KOPT-K1 (cell line): ENCODE results near the gene VWCE.

Experiments used
- H3K27ac ChIP-seq: fragments of 200-600 bp; sonication (generic); 2 replicates; pipeline ENCODE4 v1.5.1; 2016; ENCODE audit warnings: antibody characterized with exemption, mild to moderate bottlenecking, low read depth, low read length; ENCODE audit not compliant: poor library complexity, severe bottlenecking
- H3K36me3 ChIP-seq: fragments of 200-600 bp; sonication (generic); 2 replicates; pipeline ENCODE4 v1.5.1; 2017; ENCODE audit warnings: antibody characterized with exemption, mild to moderate bottlenecking, low read length, moderate library complexity; ENCODE audit not compliant: insufficient read depth
- H3K9me3 ChIP-seq: fragments of 200-600 bp; sonication (generic); 2 replicates; pipeline ENCODE4 v1.5.1; 2017; ENCODE audit warnings: antibody characterized with exemption, low read length, mild to moderate bottlenecking; ENCODE audit not compliant: insufficient read depth, poor library complexity, severe bottlenecking

The VWCE gene

DNA sequence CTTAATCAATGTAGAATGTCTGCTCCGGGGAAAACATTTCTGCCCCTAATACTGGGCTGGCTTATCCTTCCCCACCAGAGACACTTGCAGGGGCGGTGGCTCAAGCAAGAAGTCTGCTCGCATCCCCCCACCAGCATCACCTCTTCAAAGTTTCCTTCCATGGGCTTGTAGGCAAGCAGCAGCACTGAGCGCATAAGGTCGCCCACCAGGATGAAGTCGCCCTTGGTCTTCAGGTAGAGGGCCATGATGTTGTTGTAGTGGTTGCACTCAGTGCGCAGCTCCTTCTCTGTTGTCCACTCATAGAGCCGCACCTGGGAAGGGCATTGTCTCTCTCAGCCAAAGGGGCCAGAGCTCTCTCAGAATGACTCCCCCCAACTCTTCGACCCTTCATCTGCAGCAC, 8.6 kb upstream of the VWCE start:
- Histone ChIP-seq H3K27ac (no peak overlapping the region), H3K9me3 (no peaks in the 10 kb centered on the region), H3K36me3 (peaks cover 100% of the 10 kb centered on the region)

DNA sequence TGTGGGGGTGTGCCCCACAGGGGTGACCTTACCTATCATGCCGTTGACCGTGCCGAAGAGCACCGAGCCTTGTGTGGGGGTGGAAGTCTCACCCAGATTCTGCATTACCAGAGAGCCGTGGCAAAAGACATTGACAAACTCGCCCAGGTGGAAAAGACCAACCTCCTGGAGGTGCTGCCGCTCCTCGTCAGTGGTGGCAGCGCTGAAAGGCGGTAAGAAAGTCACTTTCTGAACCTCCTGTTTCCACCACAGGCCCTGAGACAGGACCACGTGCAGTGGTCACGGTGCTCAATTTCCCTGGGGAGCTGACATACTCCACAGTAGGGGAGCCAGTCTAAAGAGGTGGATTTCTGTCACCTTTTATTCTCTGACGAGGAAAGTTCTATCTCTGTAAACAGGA, 7.4 kb upstream of the VWCE start:
- Histone ChIP-seq H3K27ac (no peak overlapping the region), H3K36me3 (peaks cover 100% of the 10 kb centered on the region)

DNA sequence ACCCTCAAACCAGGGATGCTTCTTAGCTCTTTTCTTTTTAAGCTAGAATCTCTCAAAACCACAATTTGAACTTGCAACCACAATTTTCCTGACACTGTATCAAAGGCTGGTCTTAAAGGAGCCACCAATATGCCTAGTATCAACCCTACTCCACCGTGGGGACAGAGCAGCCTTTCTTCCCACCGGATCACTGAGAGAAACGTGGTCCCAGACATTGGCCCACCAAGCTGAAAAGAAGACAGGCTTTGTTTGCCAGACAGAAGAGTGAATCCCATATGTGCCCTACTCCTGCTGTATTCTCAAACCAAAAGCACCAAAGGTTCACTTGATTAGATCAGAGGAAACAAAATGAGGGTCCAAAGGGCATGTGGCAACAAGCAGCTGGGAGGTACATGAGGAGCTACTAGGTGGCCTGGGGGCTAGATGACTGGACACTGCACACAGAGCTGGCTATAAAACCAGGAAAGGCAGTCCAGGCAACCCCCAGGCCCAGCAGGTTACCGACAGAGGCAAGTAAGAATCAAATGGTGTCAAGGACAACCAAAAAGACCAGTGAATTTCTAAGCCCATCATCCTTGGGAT, 3.6 kb upstream of the VWCE start:
- Histone ChIP-seq H3K27ac (no peak overlapping the region), H3K36me3 (peaks cover 67% of the 10 kb centered on the region)

More for the DNA sequence above, 7.4 kb upstream of the VWCE start:
- H3K9me3 ChIP-seq, result no peaks in the 10 kb centered on the region

GRCh38 chr11:61297746-61298145, 2.6 kb upstream of the VWCE start:
- Histone ChIP-seq H3K9me3 (no peaks in the 10 kb centered on the region), H3K27ac (no peak overlapping the region), H3K36me3 (peaks cover 57% of the 10 kb centered on the region)

More for the DNA sequence above, 3.6 kb upstream of the VWCE start:
- no peaks in the 10 kb centered on the region for H3K9me3 ChIP-seq

DNA sequence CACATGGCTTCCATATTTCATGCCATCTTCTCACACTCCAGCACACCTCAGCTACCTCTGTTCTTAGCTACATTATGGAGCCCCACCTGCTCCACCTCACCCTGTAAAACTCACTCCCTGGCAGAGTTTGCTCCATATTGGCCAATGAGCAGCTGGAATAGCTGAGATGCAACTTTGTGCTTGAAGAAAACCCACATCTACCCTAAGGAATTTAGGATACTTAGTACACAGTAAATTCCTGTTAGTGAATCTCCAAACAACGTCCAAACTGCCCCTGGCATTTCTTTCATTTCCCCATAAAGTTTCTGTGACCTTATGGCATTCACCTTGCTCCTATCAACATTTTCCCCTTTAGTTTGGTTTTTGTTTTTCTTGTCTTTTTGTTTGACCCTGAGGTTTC, 2.2 kb upstream of the VWCE start:
- no peak overlapping the region for H3K27ac ChIP-seq
- H3K9me3 ChIP-seq, result no peaks in the 10 kb centered on the region
- H3K36me3 ChIP-seq, result peaks cover 53% of the 10 kb centered on the region

DNA sequence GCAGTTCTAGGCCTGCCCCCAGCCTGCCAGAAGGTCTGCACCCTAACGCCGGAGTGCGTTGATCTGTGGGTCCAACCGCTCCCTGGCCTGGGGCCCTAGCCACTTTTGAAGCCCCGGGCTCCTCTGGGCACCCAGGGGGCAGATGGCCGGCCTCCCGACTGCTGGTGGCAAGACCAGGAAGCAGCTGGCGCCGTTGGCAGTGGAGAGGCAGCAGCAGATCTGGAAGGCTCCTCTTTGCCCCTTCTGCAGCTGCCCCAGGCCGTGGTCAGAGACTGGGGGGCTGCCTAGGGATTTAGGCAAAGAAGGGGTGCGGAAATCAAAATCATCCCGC, 445 bp upstream of the VWCE start:
- no peaks in the 10 kb centered on the region for H3K9me3 ChIP-seq
- peak overlapping the region; percentile 50 for H3K27ac ChIP-seq
- peaks cover 35% of the 10 kb centered on the region for H3K36me3 ChIP-seq

DNA sequence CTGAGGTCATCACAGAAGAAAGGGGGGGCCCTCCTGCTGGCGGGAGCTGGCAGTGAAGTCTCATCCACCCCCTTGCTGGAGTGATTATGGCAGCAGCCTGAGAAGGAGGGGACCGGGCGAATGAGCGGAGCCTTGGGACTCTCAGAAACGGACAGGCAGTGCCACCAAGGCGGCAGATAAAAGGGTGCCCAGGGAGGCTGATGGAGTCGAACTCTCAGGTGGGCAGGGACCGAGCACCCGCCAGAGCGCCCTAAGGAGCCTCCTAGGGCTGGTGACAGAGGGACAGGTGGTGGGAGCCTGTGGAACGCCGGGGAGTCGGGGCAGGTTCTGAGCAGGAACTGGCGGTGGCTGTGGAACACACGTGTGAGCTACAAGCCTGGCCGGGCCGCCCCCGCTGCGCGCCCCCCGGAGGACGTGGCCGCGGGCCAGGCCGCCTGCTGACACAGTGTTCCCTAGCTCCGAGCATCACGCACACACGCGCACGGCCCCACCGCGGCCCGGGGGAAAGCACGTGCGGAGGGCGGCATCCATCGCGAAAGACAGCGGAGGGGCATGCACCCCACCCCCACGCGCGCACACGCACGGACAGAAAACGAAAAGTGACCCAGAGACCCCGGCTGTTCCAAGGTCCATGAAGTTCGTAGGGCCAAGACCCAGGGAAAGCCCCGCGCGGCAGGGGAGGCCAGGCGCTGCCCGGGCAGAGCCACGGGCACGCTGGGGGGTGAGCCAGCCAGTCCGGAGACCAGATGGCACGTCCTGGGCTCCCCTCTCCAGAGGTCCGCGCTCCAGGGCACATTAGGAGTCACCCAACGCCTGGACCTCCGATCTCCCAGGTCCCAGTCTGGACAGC, 1.0 kb downstream of the VWCE start:
- no peaks in the 10 kb centered on the region for H3K9me3 ChIP-seq
- H3K27ac ChIP-seq, result peak overlapping the region; percentile 50
- peaks cover 20% of the 10 kb centered on the region for H3K36me3 ChIP-seq

DNA sequence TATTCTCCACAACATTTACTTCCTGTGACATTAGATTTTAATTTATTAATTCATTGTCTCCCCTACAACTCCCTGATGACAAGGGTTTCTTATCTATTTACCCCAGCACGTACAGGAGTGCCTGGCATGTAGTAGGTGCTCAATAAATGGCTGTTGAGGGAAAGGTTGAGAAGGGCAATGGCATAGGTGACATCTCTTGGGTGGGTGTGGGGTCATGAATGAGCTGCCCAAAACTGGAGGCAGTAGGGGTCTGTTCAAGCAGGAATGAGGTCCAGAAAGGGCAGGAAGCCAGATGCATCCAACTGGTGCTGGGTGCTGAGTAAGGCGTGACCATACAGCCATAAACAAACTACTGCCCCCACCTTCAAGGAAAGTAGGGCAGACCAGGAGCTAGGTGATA, 2.8 kb downstream of the VWCE start:
- Histone ChIP-seq H3K27ac (no peak overlapping the region), H3K9me3 (no peaks in the 10 kb centered on the region), H3K36me3 (peaks cover 9% of the 10 kb centered on the region)

- Histone ChIP-seq H3K36me3 (peaks cover 9% of the 10 kb centered on the region), H3K9me3 (no peaks in the 10 kb centered on the region)
Observed at GRCh38 chr11:61290905-61291690, 4.0 kb downstream of the VWCE start.

DNA sequence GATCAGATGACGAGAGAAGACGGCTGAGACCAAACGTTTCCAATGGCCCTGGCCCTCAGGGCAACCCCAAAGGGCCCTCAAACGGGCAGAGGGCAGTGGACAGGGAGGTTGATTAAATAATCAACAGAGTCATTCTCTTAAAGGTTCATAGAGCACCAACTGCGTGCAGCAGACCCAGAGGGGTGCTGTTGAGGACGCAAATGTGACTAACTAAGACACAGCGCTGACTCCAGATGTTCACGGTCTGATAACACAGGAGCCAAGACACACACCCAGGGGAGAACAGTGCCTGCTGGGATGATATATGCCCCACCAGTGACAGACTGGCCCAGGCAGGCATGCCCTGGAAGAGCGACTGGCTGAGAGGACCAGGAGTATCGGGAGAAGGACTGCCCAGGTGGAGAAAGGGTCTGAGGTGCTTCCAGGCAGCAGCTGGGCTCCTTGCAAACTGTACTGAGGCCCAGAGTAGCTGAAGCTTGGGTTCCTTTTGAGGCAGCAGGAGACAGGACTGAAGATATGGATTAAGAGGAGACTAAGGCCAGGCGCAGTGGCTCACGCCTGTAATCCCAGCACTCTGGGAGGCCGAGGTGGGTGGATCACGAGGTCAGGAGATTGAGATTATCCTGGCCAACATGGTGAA, 7.7 kb downstream of the VWCE start:
- Histone ChIP-seq H3K36me3 (peaks cover 34% of the 10 kb centered on the region), H3K9me3 (no peaks in the 10 kb centered on the region), H3K27ac (no peak overlapping the region)

More at GRCh38 chr11:61290905-61291690, 4.0 kb downstream of the VWCE start:
- no peak overlapping the region for H3K27ac ChIP-seq

GRCh38 chr11:61283613-61284012, 11.5 kb downstream of the VWCE start:
- Histone ChIP-seq H3K9me3 (no peaks in the 10 kb centered on the region), H3K27ac (no peak overlapping the region)

GRCh38 chr11:61281581-61282250, 13.4 kb downstream of the VWCE start:
- Histone ChIP-seq H3K27ac (no peak overlapping the region), H3K36me3 (peaks cover 48% of the 10 kb centered on the region), H3K9me3 (no peaks in the 10 kb centered on the region)

More at GRCh38 chr11:61283613-61284012, 11.5 kb downstream of the VWCE start:
- peaks cover 54% of the 10 kb centered on the region for H3K36me3 ChIP-seq

DNA sequence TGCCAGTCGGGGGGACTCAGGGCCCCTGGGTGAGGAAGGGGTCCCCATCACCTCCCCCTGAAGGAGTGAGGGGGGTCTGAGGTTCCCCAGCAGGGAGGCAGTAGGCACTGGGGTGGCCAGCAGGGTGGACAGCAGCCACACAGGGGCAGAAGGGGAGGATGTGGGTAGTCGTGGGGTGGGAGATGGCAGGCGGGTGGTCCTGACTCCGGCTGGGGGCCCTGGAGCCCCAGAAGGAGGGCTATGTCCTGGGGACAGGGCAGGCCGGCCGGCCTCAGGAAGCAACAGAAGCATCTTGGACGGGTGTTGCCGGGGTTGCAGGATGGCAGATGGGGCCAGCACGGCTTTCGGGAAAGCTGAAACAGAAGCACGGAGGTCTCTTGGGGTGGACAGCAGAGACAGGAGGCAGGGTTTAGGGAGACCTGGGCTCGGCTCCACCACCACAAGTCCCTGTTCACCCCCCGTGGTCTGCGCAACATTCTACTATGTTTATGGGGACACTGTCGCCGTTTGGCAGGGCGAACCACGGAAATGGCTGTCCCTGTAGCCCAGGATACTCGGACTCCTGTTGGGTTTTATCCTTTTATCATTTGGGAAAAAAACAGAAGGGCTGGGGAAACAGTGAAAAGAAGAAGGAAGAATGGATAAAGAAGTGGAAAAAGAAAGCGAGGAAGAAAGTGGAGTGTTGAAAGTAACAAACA, 14.1 kb downstream of the VWCE start:
- H3K36me3 ChIP-seq, result peaks cover 45% of the 10 kb centered on the region
- no peaks in the 10 kb centered on the region for H3K9me3 ChIP-seq
- H3K27ac ChIP-seq, result no peak overlapping the region
